HepG2 (cell line): ENCODE data around the gene FKBP8. TPM values are rescaled to one million over a fixed set of nuclear protein-coding genes. Genes with fewer than 3 reads are reported as not detected.

ENCODE experiments used
- AGO2 ChIP-seq: fragments of 200-400 bp; formaldehyde crosslinking; optimal IDR thresholded peaks from 2 replicates; pipeline ENCODE3; 2017; ENCODE audit warnings: mild to moderate bottlenecking, low read depth, low read length, moderate library complexity
- HCFC1 ChIP-seq: fragments of 150-350 bp; IDR thresholded peaks from 2 replicates; pipeline ENCODE4 v1.6.1; 2014; ENCODE audit warnings: low read depth, low read length
- HIVEP1 ChIP-seq: sonication (generic); formaldehyde crosslinking; IDR thresholded peaks from 2 replicates; pipeline ENCODE4 v1.4.0; 2020; ENCODE audit warnings: mild to moderate bottlenecking, missing genetic modification reagents
- KDM5B ChIP-seq: sonication (generic); formaldehyde crosslinking; IDR thresholded peaks from 2 replicates; pipeline ENCODE4 v1.4.0; 2020; ENCODE audit warnings: missing genetic modification reagents, mild to moderate bottlenecking, borderline replicate concordance
- MIER2 ChIP-seq: IDR thresholded peaks from 2 replicates; pipeline ENCODE4 v1.6.1; 2016; ENCODE audit warnings: missing biosample characterization, missing genetic modification reagents
- MXI1 ChIP-seq: IDR thresholded peaks from 3 replicates; pipeline ENCODE4 v1.6.1; 2012; ENCODE audit warnings: low read depth, low read length, inconsistent platforms, borderline replicate concordance
- NONO ChIP-seq, 2 experiments: fragments of 450-650 bp in 1 of 2; sonication (generic) in 1 of 2; formaldehyde crosslinking in 1 of 2; IDR thresholded peaks in 1 of 2; conservative IDR thresholded peaks in 1 of 2; 2 replicates each; pipeline versions ENCODE4 v1.6.1 to v1.8.0; 2017 to 2022; ENCODE audit warnings: mild to moderate bottlenecking in 1 of 2, missing genetic modification reagents in 1 of 2, moderate library complexity in 1 of 2
- POLR2G ChIP-seq: fragments of 200-400 bp; formaldehyde crosslinking; IDR thresholded peaks from 2 replicates; pipeline ENCODE4 v1.6.1; 2018; ENCODE audit warnings: mild to moderate bottlenecking, low read depth, low read length, moderate library complexity
- RBFOX2 ChIP-seq: fragments of 200-400 bp; formaldehyde crosslinking; IDR thresholded peaks from 2 replicates; pipeline ENCODE4 v1.6.1; 2017; ENCODE audit warnings: low read depth, mild to moderate bottlenecking, low read length
- SNAI1 ChIP-seq: sonication (generic); formaldehyde crosslinking; IDR thresholded peaks from 2 replicates; pipeline ENCODE4 v1.5.0; 2020; ENCODE audit warnings: mild to moderate bottlenecking, missing genetic modification reagents, borderline replicate concordance
- TAF15 ChIP-seq: fragments of 200-400 bp; formaldehyde crosslinking; IDR thresholded peaks from one replicate; pipeline ENCODE4 v1.6.1; 2018; ENCODE audit warnings: mild to moderate bottlenecking, low read depth, low read length; ENCODE audit not compliant: poor library complexity, severe bottlenecking
- ZC3H13 ChIP-seq: sonication (generic); formaldehyde crosslinking; IDR thresholded peaks from 2 replicates; pipeline ENCODE4 v1.8.1; 2023; ENCODE audit warnings: mild to moderate bottlenecking, missing genetic modification reagents, moderate library complexity
- ZFAT ChIP-seq: sonication (generic); formaldehyde crosslinking; conservative IDR thresholded peaks from 2 replicates; pipeline ENCODE4 v1.8.1; 2023; ENCODE audit warnings: missing genetic modification reagents, inconsistent platforms
- ZNF503 ChIP-seq: sonication (generic); formaldehyde crosslinking; IDR thresholded peaks from 2 replicates; pipeline ENCODE4 v1.4.0; 2020; ENCODE audit warnings: missing genetic modification reagents
- ZNF557 ChIP-seq: sonication (generic); formaldehyde crosslinking; IDR thresholded peaks from 2 replicates; pipeline ENCODE4 v1.4.0; 2020; ENCODE audit warnings: missing genetic modification reagents
- ZNF737 ChIP-seq: sonication (generic); formaldehyde crosslinking; IDR thresholded peaks from 2 replicates; pipeline ENCODE4 v1.5.0; 2020; ENCODE audit warnings: missing genetic modification reagents, mild to moderate bottlenecking, borderline replicate concordance
- polyA plus RNA-seq, 8 experiments: library from polyadenylated mRNA; depleted of rRNA in 3 of 8; stranded (reverse) in 7 of 8; unstranded in 1 of 8; fragments of >200 nt; fragmentation: Illumina TruSeq in 4 of 8; extraction: Trizol in 4 of 8; gene quantifications; 2 replicates each; pipeline versions ENCODE4 v1.2.1 to v1.2.3, GENCODE V29; 2011 to 2016; ENCODE audit warnings: low read depth in 4 of 8, missing spikeins in 1 of 8, mixed read lengths in 1 of 8; ENCODE audit not compliant: insufficient read depth in 1 of 8
- total RNA-seq, 5 experiments: library from RNA; depleted of rRNA; stranded (reverse); fragments of >200 nt; fragmentation: Illumina TruSeq; extraction: Trizol; gene quantifications; 2 replicates each; pipeline ENCODE4 v1.2.3, GENCODE V29; 2016; ENCODE audit warnings: low read depth in 1 of 5
- TF ChIP-seq, protein P1 (sequence below): IDR thresholded peaks from 2 replicates; pipeline ENCODE4 v1.6.1; 2012; ENCODE audit warnings: low read depth, low read length, improper control_type of control experiment
- TF ChIP-seq, protein P2 (sequence below): sonication (generic); formaldehyde crosslinking; IDR thresholded peaks from 2 replicates; pipeline ENCODE4 v1.5.1; 2020; ENCODE audit warnings: mild to moderate bottlenecking, moderate library complexity, missing genetic modification reagents
- TF ChIP-seq, protein P3 (sequence below): sonication (generic); formaldehyde crosslinking; IDR thresholded peaks from 2 replicates; pipeline ENCODE4 v1.8.0; 2022; ENCODE audit warnings: missing genetic modification reagents, mild to moderate bottlenecking, moderate library complexity, borderline replicate concordance

Gene FKBP8
- total and polyA plus RNA-seq, 2 of the 13 experiments (the other 11 are each of a cell fraction or from before 2014, with no cell fraction given), result 81.7 to 93.9 TPM

GRCh38 chr19:18587962-18588610 lies 44.7 kb upstream of the FKBP8 start (continued):
- TF ChIP-seq HCFC1 (no peak), RBFOX2 (no peak), ZC3H13 (CRISPR knock-in tag) (no peak), ZNF557 (CRISPR knock-in tag) (no peak), NONO (IDR thresholded peaks at IDR 0.05) (no peak), NONO (CRISPR knock-in tag; conservative IDR thresholded peaks at IDR 0.05) (no peak), ZNF503 (CRISPR knock-in tag) (no peak), ZNF737 (CRISPR knock-in tag) (no peak), SNAI1 (CRISPR knock-in tag) (no peak), AGO2 (no peak), ZFAT (CRISPR knock-in tag) (no peak), HIVEP1 (CRISPR knock-in tag) (no peak), TAF15 (no peak), POLR2G (peak; percentile 39; the same call in 1 of the 2 replicates), MXI1 (no peak), KDM5B (CRISPR knock-in tag) (no peak), MIER2 (CRISPR knock-in tag) (no peak)
- TF ChIP-seq, protein P1, sequence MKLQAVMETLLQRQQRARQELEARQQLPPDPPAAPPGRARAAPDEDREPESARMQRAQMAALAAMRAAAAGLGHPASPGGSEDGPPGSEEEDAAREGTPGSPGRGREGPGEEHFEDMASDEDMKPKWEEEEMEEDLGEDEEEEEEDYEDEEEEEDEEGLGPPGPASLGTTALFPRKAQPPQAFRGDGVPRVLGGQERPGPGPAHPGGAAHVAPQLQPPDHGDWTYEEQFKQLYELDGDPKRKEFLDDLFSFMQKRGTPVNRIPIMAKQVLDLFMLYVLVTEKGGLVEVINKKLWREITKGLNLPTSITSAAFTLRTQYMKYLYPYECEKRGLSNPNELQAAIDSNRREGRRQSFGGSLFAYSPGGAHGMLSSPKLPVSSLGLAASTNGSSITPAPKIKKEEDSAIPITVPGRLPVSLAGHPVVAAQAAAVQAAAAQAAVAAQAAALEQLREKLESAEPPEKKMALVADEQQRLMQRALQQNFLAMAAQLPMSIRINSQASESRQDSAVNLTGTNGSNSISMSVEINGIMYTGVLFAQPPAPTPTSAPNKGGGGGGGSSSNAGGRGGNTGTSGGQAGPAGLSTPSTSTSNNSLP, result no peak
- TF ChIP-seq, protein P2, sequence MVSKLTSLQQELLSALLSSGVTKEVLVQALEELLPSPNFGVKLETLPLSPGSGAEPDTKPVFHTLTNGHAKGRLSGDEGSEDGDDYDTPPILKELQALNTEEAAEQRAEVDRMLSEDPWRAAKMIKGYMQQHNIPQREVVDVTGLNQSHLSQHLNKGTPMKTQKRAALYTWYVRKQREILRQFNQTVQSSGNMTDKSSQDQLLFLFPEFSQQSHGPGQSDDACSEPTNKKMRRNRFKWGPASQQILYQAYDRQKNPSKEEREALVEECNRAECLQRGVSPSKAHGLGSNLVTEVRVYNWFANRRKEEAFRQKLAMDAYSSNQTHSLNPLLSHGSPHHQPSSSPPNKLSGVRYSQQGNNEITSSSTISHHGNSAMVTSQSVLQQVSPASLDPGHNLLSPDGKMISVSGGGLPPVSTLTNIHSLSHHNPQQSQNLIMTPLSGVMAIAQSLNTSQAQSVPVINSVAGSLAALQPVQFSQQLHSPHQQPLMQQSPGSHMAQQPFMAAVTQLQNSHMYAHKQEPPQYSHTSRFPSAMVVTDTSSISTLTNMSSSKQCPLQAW (CRISPR knock-in tag), result peak; percentile 3; the same call in 1 of the 2 replicates
- TF ChIP-seq, protein P3, sequence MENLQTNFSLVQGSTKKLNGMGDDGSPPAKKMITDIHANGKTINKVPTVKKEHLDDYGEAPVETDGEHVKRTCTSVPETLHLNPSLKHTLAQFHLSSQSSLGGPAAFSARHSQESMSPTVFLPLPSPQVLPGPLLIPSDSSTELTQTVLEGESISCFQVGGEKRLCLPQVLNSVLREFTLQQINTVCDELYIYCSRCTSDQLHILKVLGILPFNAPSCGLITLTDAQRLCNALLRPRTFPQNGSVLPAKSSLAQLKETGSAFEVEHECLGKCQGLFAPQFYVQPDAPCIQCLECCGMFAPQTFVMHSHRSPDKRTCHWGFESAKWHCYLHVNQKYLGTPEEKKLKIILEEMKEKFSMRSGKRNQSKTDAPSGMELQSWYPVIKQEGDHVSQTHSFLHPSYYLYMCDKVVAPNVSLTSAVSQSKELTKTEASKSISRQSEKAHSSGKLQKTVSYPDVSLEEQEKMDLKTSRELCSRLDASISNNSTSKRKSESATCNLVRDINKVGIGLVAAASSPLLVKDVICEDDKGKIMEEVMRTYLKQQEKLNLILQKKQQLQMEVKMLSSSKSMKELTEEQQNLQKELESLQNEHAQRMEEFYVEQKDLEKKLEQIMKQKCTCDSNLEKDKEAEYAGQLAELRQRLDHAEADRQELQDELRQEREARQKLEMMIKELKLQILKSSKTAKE, result no peak
